Peyer's patch (tissue), 4 donors: ENCODE measurements around the gene ARID3B.

Experiments used
- POLR2A ChIP-seq, 2 donors: fragments of 450-650 bp; IDR thresholded peaks; one replicate each; pipeline ENCODE4 v1.5.1; 2017; ENCODE audit warnings: antibody characterized with exemption in 2 of 2, mild to moderate bottlenecking in 2 of 2, moderate library complexity in 2 of 2
- TF ChIP-seq, protein P1 (sequence below), 6 experiments: fragments of 450-650 bp in 4 of 6; fragments of 200-600 bp in 2 of 6; sonication (generic) in 1 of 6; IDR thresholded peaks; one replicate each; pipeline ENCODE4 v1.5.1; 2017 to 2019; ENCODE audit warnings: antibody characterized with exemption in 6 of 6, mild to moderate bottlenecking in 3 of 6, moderate library complexity in 1 of 6

DNA sequence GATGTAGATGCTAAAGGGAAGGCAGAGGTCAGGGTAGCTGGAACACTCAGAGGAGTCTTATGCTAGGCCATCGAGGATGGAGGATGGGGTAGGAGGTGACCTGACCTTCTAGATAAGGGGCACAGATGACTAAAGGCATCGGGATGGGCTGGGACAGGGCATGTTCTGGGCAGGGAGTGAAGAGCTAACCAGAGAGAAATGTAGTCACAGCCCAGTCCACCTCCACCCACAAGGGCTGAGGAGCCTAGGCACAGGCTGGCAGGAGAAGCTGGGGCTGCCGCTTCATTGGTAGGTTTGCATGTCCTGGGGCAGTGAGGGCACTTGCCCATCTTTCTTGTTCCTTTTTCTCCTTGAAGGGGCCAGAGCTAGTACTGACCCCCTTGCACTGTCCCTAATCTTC, 87.2 kb downstream of the ARID3B start:
- TF ChIP-seq POLR2A (IDR thresholded peaks at IDR 0.05), result no peak
- TF ChIP-seq, protein P1, sequence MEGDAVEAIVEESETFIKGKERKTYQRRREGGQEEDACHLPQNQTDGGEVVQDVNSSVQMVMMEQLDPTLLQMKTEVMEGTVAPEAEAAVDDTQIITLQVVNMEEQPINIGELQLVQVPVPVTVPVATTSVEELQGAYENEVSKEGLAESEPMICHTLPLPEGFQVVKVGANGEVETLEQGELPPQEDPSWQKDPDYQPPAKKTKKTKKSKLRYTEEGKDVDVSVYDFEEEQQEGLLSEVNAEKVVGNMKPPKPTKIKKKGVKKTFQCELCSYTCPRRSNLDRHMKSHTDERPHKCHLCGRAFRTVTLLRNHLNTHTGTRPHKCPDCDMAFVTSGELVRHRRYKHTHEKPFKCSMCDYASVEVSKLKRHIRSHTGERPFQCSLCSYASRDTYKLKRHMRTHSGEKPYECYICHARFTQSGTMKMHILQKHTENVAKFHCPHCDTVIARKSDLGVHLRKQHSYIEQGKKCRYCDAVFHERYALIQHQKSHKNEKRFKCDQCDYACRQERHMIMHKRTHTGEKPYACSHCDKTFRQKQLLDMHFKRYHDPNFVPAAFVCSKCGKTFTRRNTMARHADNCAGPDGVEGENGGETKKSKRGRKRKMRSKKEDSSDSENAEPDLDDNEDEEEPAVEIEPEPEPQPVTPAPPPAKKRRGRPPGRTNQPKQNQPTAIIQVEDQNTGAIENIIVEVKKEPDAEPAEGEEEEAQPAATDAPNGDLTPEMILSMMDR (IDR thresholded peaks at IDR 0.05), result no peak
